Activated CD8-positive, alpha-beta memory T cell treated with anti-CD3 and anti-CD28 coated beads, Interleukin-2, amount 10 ng/mL, durations not matched to agents 7 days and 5 days (primary cell): ENCODE results near the gene RBM14. TPM values are rescaled to one million over a fixed set of nuclear protein-coding genes. Genes with fewer than 3 reads are reported as not detected.

Source experiments
- total RNA-seq, 2 experiments: library from RNA; stranded (reverse); gene quantifications; one replicate each; pipeline ENCODE4 v1.2.3, GENCODE V29; 2021

RBM14 gene
- total RNA-seq, 2 experiments from 2014 or later, result 152 to 176 TPM

Other genes starting within 250 kb of the RBM14 start
- 10 to 100 TPM in 1 of 2 experiments, 1 to 10 TPM in 1; 7.6 to 10.1 TPM for gene SLC29A2, start 244.9 kb upstream of the RBM14 start, total RNA-seq
- under 1 TPM in 1 of 2 experiments, not detected in 1; 0.12 TPM for gene NPAS4, start 195.6 kb upstream of the RBM14 start, total RNA-seq
- gene MRPL11, start 177.8 kb upstream of the RBM14 start, total RNA-seq, result 10 to 100 TPM; 75.5 to 91.3 TPM
- gene PELI3, start 149.7 kb upstream of the RBM14 start, total RNA-seq, result 1 to 10 TPM; 4.1 to 5.7 TPM
- 10 to 100 TPM; 54.2 to 79.6 TPM for gene DPP3, start 136.2 kb upstream of the RBM14 start, total RNA-seq
- gene BBS1, start 106.0 kb upstream of the RBM14 start, total RNA-seq, result 10 to 100 TPM; 12.6 to 12.9 TPM
- 10 to 100 TPM; 18.7 to 19.8 TPM for gene ZDHHC24, start 70.6 kb upstream of the RBM14 start, total RNA-seq
- gene ACTN3, start 69.7 kb upstream of the RBM14 start, total RNA-seq, result under 1 TPM in 1 of 2 experiments, not detected in 1; 0.40 TPM
- 1 to 10 TPM; 2.8 to 4.1 TPM for gene CTSF, start 48.0 kb upstream of the RBM14 start, total RNA-seq
- under 1 TPM in 1 of 2 experiments, not detected in 1; 0.12 TPM for gene CCDC87, start 23.6 kb upstream of the RBM14 start, total RNA-seq
- gene CCS, start 23.4 kb upstream of the RBM14 start, total RNA-seq, result 10 to 100 TPM; 30.1 to 38.0 TPM
- 100 to 1,000 TPM; 111 to 119 TPM for gene RBM4, start 22.1 kb downstream of the RBM14 start, total RNA-seq
- gene RBM4B, start 61.3 kb downstream of the RBM14 start, total RNA-seq, result 10 to 100 TPM; 14.7 to 20.9 TPM
- gene SPTBN2, start 112.6 kb downstream of the RBM14 start, total RNA-seq, result under 1 TPM; 0.41 to 0.52 TPM
- gene RCE1, start 226.8 kb downstream of the RBM14 start, total RNA-seq, result 10 to 100 TPM; 24.1 to 25.7 TPM
- 10 to 100 TPM; 29.0 to 29.8 TPM for gene LRFN4, start 240.4 kb downstream of the RBM14 start, total RNA-seq